CD4-positive, alpha-beta memory T cell (primary cell): ENCODE data around the gene OBSCN. TPM values are rescaled to one million over a fixed set of nuclear protein-coding genes. Genes with fewer than 3 reads are reported as not detected.
A peak's percentile ranks its signal among the peaks of the same experiment; 100 is the strongest.

ENCODE experiments used
- CTCF ChIA-PET: fragments of 350-600 bp; sonication (Branson Sonifier 250); formaldehyde crosslinking; loops from one replicate; lab custom pipeline; 2021; ENCODE audit warnings: inconsistent platforms; ENCODE audit not compliant: partially characterized antibody; lab: Charles Lee
- POLR2A ChIA-PET: fragments of 350-600 bp; sonication (Branson Sonifier 250); formaldehyde crosslinking; loops from one replicate; lab custom pipeline; 2021; ENCODE audit not compliant: partially characterized antibody; lab: Charles Lee
- DNase-seq, 5 donors: peaks; one replicate each; pipeline versions ENCODE4 v3.0.0 to v3.0.0-alpha.2; 2020 to 2022; ENCODE audit warnings: mixed read lengths in 1 of 5
- H3K27ac ChIP-seq: one replicate; pipeline ENCODE4 v1.7.0; 2013; ENCODE audit warnings: low read depth, low read length
- H3K27me3 ChIP-seq: 2 replicates; pipeline ENCODE4 v1.7.0; 2013; ENCODE audit warnings: mild to moderate bottlenecking, low read length, moderate library complexity; ENCODE audit not compliant: insufficient read depth
- H3K36me3 ChIP-seq: 2 replicates; pipeline ENCODE4 v1.7.0; 2013; ENCODE audit warnings: mild to moderate bottlenecking, low read length, moderate library complexity; ENCODE audit not compliant: insufficient read depth
- H3K4me1 ChIP-seq: 2 replicates; pipeline ENCODE4 v1.7.0; 2013; ENCODE audit warnings: mild to moderate bottlenecking, low read length, moderate library complexity; ENCODE audit not compliant: insufficient read depth
- H3K4me3 ChIP-seq, 2 donors: one replicate each; pipeline ENCODE4 v1.7.0; 2013; ENCODE audit warnings: low read length in 2 of 2, mild to moderate bottlenecking in 1 of 2
- H3K9me3 ChIP-seq, 2 donors: one replicate each; pipeline ENCODE4 v1.7.0; 2013; ENCODE audit warnings: low read length in 2 of 2, control low read depth in 1 of 2; ENCODE audit not compliant: control insufficient read depth in 1 of 2
- H3K27ac Mint-ChIP-seq, 7 donors: one replicate each; pipeline ENCODE4 v1.8.0; 2020 to 2021; ENCODE audit warnings: mixed read lengths in 7 of 7, mild to moderate bottlenecking in 6 of 7, inconsistent platforms in 3 of 7, moderate library complexity in 3 of 7
- H3K27me3 Mint-ChIP-seq, 2 donors: one replicate each; pipeline ENCODE4 v1.8.0; 2020 to 2021; ENCODE audit warnings: mixed read lengths in 2 of 2
- H3K36me3 Mint-ChIP-seq, 2 donors: one replicate each; pipeline ENCODE4 v1.8.0; 2020 to 2021; ENCODE audit warnings: mixed read lengths in 2 of 2, inconsistent platforms in 1 of 2, mild to moderate bottlenecking in 1 of 2
- H3K4me1 Mint-ChIP-seq, 4 donors: one replicate each; pipeline ENCODE4 v1.8.0; 2020 to 2021; ENCODE audit warnings: mixed read lengths in 4 of 4, mild to moderate bottlenecking in 1 of 4
- H3K4me3 Mint-ChIP-seq, 8 donors: one replicate each; pipeline ENCODE4 v1.8.0; 2020 to 2021; ENCODE audit warnings: mixed read lengths in 8 of 8, mild to moderate bottlenecking in 7 of 8, moderate library complexity in 6 of 8, inconsistent platforms in 3 of 8
- H3K9me3 Mint-ChIP-seq, 8 donors: one replicate each; pipeline ENCODE4 v1.8.0; 2020 to 2021; ENCODE audit warnings: mixed read lengths in 8 of 8, mild to moderate bottlenecking in 5 of 8, inconsistent platforms in 3 of 8, moderate library complexity in 1 of 8
- intact Hi-C: fragments of 100-400 bp; cut with micrococcal nuclease; formaldehyde crosslinking; loops from one replicate; pipeline ENCODE4 v1.15.1; 2023
- polyA plus RNA-seq, 2 donors: library from polyadenylated mRNA; unstranded; fragments of 300-500 nt; fragmentation: Illumina TruSeq; gene quantifications; one replicate each; pipeline ENCODE4 v1.2.3, GENCODE V29; 2021
- total RNA-seq, 2 experiments: library from RNA; stranded (reverse); gene quantifications; one replicate each; pipeline ENCODE4 v1.2.3, GENCODE V29; 2021

Gene OBSCN
- total and polyA plus RNA-seq, 4 experiments from 2014 or later: 0.19 to 91.4 (median 39.8) TPM

GRCh38 chr1:228358764-228359612 is 151.1 kb downstream of the OBSCN start:
- no peaks in the 10 kb centered on the region for H3K9me3 Mint-ChIP-seq
- H3K27ac ChIP-seq: no peak overlapping the region
- peak overlapping the region in 1 of 7 donors; percentile 17 for H3K27ac Mint-ChIP-seq

GRCh38 chr1:228359613-228360532 is 152.0 kb downstream of the OBSCN start:
- Histone ChIP-seq H3K9me3 (no peaks in the 10 kb centered on the region), H3K27me3 (no peaks in the 10 kb centered on the region), H3K4me1 (no peaks in the 10 kb centered on the region), H3K36me3 (no peaks in the 10 kb centered on the region), H3K4me3 (no peak overlapping the region), H3K27ac (no peak overlapping the region)
- no peaks in the 10 kb centered on the region for H3K9me3 Mint-ChIP-seq
- peaks cover 0 to 1% (median 0%) of the 10 kb centered on the region in 4 donors for H3K4me1 Mint-ChIP-seq
- CTCF ChIA-PET: no interaction called here
- no peak overlapping the region for H3K27ac Mint-ChIP-seq
- H3K36me3 Mint-ChIP-seq: no peaks in the 10 kb centered on the region
- POLR2A ChIA-PET: no interaction called here
- no peak overlapping the region for H3K4me3 Mint-ChIP-seq
- intact Hi-C loops: no loop called here
- peak in 1 of 5 donors; percentile 39 for DNase-seq
- H3K27me3 Mint-ChIP-seq: no peaks in the 10 kb centered on the region

More at GRCh38 chr1:228358764-228359612, 151.1 kb downstream of the OBSCN start:
- Mint-ChIP-seq H3K27me3 (no peaks in the 10 kb centered on the region), H3K4me1 (peaks cover 0 to 1% (median 0%) of the 10 kb centered on the region in 4 donors), H3K36me3 (no peaks in the 10 kb centered on the region), H3K4me3 (no peak overlapping the region)
- Histone ChIP-seq H3K27me3 (no peaks in the 10 kb centered on the region), H3K36me3 (no peaks in the 10 kb centered on the region), H3K9me3 (no peaks in the 10 kb centered on the region), H3K4me1 (no peaks in the 10 kb centered on the region), H3K4me3 (no peak overlapping the region)
- POLR2A ChIA-PET: no interaction called here
- CTCF ChIA-PET: no interaction called here
- intact Hi-C loops: no loop called here
- DNase-seq: peak in 1 of 5 donors; percentile 22

GRCh38 chr1:228360533-228361313 is 152.9 kb downstream of the OBSCN start:
- Mint-ChIP-seq H3K9me3 (no peaks in the 10 kb centered on the region), H3K27me3 (no peaks in the 10 kb centered on the region), H3K4me1 (peaks cover 0 to 1% (median 0%) of the 10 kb centered on the region in 4 donors), H3K27ac (no peak overlapping the region), H3K4me3 (no peak overlapping the region), H3K36me3 (no peaks in the 10 kb centered on the region)
- Histone ChIP-seq H3K4me3 (no peak overlapping the region), H3K27ac (no peak overlapping the region), H3K36me3 (no peaks in the 10 kb centered on the region), H3K4me1 (no peaks in the 10 kb centered on the region), H3K9me3 (no peaks in the 10 kb centered on the region), H3K27me3 (no peaks in the 10 kb centered on the region)
- ChIA-PET CTCF (no interaction called here), POLR2A (no interaction called here)
- peak in 1 of 5 donors; percentile 17 for DNase-seq
- intact Hi-C loops: no loop called here

- H3K9me3 ChIP-seq: no peaks in the 10 kb centered on the region
- DNase-seq: peak in 1 of 5 donors; percentile 24
These were observed 153.7 kb downstream of the OBSCN start for GRCh38 chr1:228361314-228362140.

GRCh38 chr1:228362141-228362883 is 154.5 kb downstream of the OBSCN start:
- Histone ChIP-seq H3K4me3 (no peak overlapping the region), H3K9me3 (no peaks in the 10 kb centered on the region), H3K4me1 (no peaks in the 10 kb centered on the region), H3K27ac (no peak overlapping the region), H3K27me3 (no peaks in the 10 kb centered on the region), H3K36me3 (no peaks in the 10 kb centered on the region)
- Mint-ChIP-seq H3K4me3 (no peak overlapping the region), H3K27me3 (no peaks in the 10 kb centered on the region), H3K27ac (no peak overlapping the region), H3K36me3 (no peaks in the 10 kb centered on the region), H3K9me3 (no peaks in the 10 kb centered on the region), H3K4me1 (peaks cover 0 to 1% (median 0%) of the 10 kb centered on the region in 4 donors)
- ChIA-PET POLR2A (no interaction called here), CTCF (interaction anchor here (0.5 kb wide), 1 partner anchor 1144 kb away, joined by 3 read pairs; no protein-coding TSS in a partner anchor)
- intact Hi-C loops: no loop called here
- peak in 1 of 5 donors; percentile 26 for DNase-seq

More at GRCh38 chr1:228361314-228362140, 153.7 kb downstream of the OBSCN start:
- Histone ChIP-seq H3K36me3 (no peaks in the 10 kb centered on the region), H3K4me1 (no peaks in the 10 kb centered on the region), H3K4me3 (no peak overlapping the region), H3K27me3 (no peaks in the 10 kb centered on the region), H3K27ac (no peak overlapping the region)
- Mint-ChIP-seq H3K36me3 (no peaks in the 10 kb centered on the region), H3K27ac (no peak overlapping the region), H3K4me1 (peaks cover 0 to 1% (median 0%) of the 10 kb centered on the region in 4 donors), H3K9me3 (no peaks in the 10 kb centered on the region), H3K27me3 (no peaks in the 10 kb centered on the region), H3K4me3 (no peak overlapping the region)
- ChIA-PET CTCF (no interaction called here), POLR2A (no interaction called here)
- intact Hi-C loops: no loop called here

- H3K27me3 ChIP-seq: no peaks in the 10 kb centered on the region
- POLR2A ChIA-PET: no interaction called here
These were observed 155.1 kb downstream of the OBSCN start for GRCh38 chr1:228362884-228363450.

More at GRCh38 chr1:228362884-228363450, 155.1 kb downstream of the OBSCN start:
- intact Hi-C loops: no loop called here
- H3K27ac ChIP-seq: no peak overlapping the region
- H3K4me3 ChIP-seq: no peak overlapping the region
- no peak overlapping the region for H3K27ac Mint-ChIP-seq
- H3K36me3 Mint-ChIP-seq: no peaks in the 10 kb centered on the region
- H3K9me3 ChIP-seq: no peaks in the 10 kb centered on the region
- peaks cover 0 to under 1% (median 0%) of the 10 kb centered on the region in 4 donors for H3K4me1 Mint-ChIP-seq
- H3K4me1 ChIP-seq: no peaks in the 10 kb centered on the region
- H3K36me3 ChIP-seq: no peaks in the 10 kb centered on the region
- no peaks in the 10 kb centered on the region for H3K27me3 Mint-ChIP-seq
- H3K9me3 Mint-ChIP-seq: no peaks in the 10 kb centered on the region
- peak in 1 of 5 donors; percentile 2 for DNase-seq
- no peak overlapping the region for H3K4me3 Mint-ChIP-seq
- CTCF ChIA-PET: no interaction called here
